ENCODE results near the gene HOXB8. TPM values are rescaled to one million over a fixed set of nuclear protein-coding genes. Genes with fewer than 3 reads are reported as not detected.

The HOXB8 gene
- total RNA-seq, 1 donor from 2014 or later = 22.9 TPM

- Mint-ChIP-seq H3K9me3 (no peaks in the 10 kb centered on the region), H3K4me1 (peaks cover 21% of the 10 kb centered on the region), H3K27ac (ENCODE audit: unreplicated experiment) (peak overlapping the region; percentile 96), H3K27me3 (ENCODE audit: low read depth) (peaks cover 100% of the 10 kb centered on the region), H3K4me3 (peak overlapping the region; percentile 91), H3K36me3 (ENCODE audit: low read depth) (peaks cover 9% of the 10 kb centered on the region)
- peak; percentile 47 for TF ChIP-seq CTCF (conservative IDR thresholded peaks at IDR 0.05)
- DNase-seq (ENCODE audit: low read depth, low spot score) = no peak
Observed at GRCh38 chr17:48612854-48613691, 2.0 kb downstream of the HOXB8 start.

GRCh38 chr17:48612456-48612853 lies 2.6 kb downstream of the HOXB8 start:
- H3K9me3 Mint-ChIP-seq = no peaks in the 10 kb centered on the region
- peaks cover 100% of the 10 kb centered on the region for H3K27me3 Mint-ChIP-seq (ENCODE audit: low read depth)
- H3K27ac Mint-ChIP-seq (ENCODE audit: unreplicated experiment) = peak overlapping the region; percentile 96
- H3K4me3 Mint-ChIP-seq = peak overlapping the region; percentile 91
- peaks cover 21% of the 10 kb centered on the region for H3K4me1 Mint-ChIP-seq
- DNase-seq (ENCODE audit: low read depth, low spot score) = no peak
- TF ChIP-seq CTCF (conservative IDR thresholded peaks at IDR 0.05) = no peak
- H3K36me3 Mint-ChIP-seq (ENCODE audit: low read depth) = peaks cover 12% of the 10 kb centered on the region

GRCh38 chr17:48611681-48612455 lies 3.2 kb downstream of the HOXB8 start:
- H3K4me1 Mint-ChIP-seq = peaks cover 23% of the 10 kb centered on the region
- no peak for DNase-seq (ENCODE audit: low read depth, low spot score)
- H3K9me3 Mint-ChIP-seq = no peaks in the 10 kb centered on the region
- no peak overlapping the region for H3K27ac Mint-ChIP-seq (ENCODE audit: unreplicated experiment)
- peaks cover 100% of the 10 kb centered on the region for H3K27me3 Mint-ChIP-seq (ENCODE audit: low read depth)
- H3K4me3 Mint-ChIP-seq = peak overlapping the region; percentile 91
- peaks cover 13% of the 10 kb centered on the region for H3K36me3 Mint-ChIP-seq (ENCODE audit: low read depth)
- no peak for TF ChIP-seq CTCF (conservative IDR thresholded peaks at IDR 0.05)

- TF ChIP-seq CTCF (conservative IDR thresholded peaks at IDR 0.05) = no peak
- H3K27ac Mint-ChIP-seq (ENCODE audit: unreplicated experiment) = peak overlapping the region; percentile 53
- H3K4me3 Mint-ChIP-seq = peak overlapping the region; percentile 91
- peaks cover 28% of the 10 kb centered on the region for H3K4me1 Mint-ChIP-seq
- DNase-seq (ENCODE audit: low read depth, low spot score) = no peak
- no peaks in the 10 kb centered on the region for H3K9me3 Mint-ChIP-seq
- peaks cover 17% of the 10 kb centered on the region for H3K36me3 Mint-ChIP-seq (ENCODE audit: low read depth)
- peaks cover 100% of the 10 kb centered on the region for H3K27me3 Mint-ChIP-seq (ENCODE audit: low read depth)
Observed at GRCh38 chr17:48611213-48611612, 3.9 kb downstream of the HOXB8 start.

GRCh38 chr17:48610282-48611211 lies 4.5 kb downstream of the HOXB8 start, which contains the start of gene HOXB7:
TSS of gene HOXB7 (minus strand) at chr17:48611017. CDS start at chr17:48610918, 99 bp downstream.
- no peak for DNase-seq (ENCODE audit: low read depth, low spot score)
- Mint-ChIP-seq H3K36me3 (ENCODE audit: low read depth) (peaks cover 17% of the 10 kb centered on the region), H3K4me1 (peaks cover 28% of the 10 kb centered on the region), H3K27ac (ENCODE audit: unreplicated experiment) (peak within 1 kb of the TSS; percentile 53), H3K9me3 (no peaks in the 10 kb centered on the region), H3K4me3 (peak within 1 kb of the TSS; percentile 91), H3K27me3 (ENCODE audit: low read depth) (peaks cover 100% of the 10 kb centered on the region)
- TF ChIP-seq CTCF (conservative IDR thresholded peaks at IDR 0.05) = no peak

All from neural crest cell (in vitro differentiated cells).